ENCODE results near the gene FUOM.
A peak's percentile ranks its signal among the peaks of the same experiment; 100 is the strongest.

Gene FUOM

DNA sequence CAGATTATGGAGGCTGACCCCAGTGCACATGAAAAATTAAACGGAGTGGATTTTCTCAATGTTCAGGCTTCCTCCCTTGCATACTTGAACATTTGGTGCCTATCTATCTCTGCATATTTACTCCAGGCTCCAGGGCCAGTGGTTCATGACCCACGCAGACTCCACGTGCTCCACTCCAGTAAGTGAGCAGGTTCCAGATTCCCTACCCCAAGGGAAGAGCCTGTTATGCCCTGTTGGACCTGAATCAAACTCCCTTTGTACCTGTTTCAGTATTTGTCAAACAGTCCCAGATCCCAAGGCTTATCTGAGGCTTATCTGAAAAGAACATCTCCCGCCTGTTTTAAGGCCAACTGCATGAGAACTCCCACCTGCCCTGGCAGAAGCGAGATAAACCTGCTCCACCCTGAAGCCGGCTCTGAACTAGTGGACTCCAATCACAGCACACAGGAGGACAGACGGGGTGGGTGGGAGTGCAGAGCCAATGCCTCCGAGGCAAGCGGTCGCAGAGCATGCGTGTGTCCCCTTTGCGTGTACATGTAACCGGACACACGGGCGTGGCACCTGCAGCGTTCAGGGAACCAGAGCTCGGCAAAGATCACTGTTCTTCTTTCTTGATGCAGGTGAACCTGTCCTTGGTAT lies 2.3 kb upstream of the FUOM start:
- H3K4me1 ChIP-seq, result peaks cover 42% of the 10 kb centered on the region
- no peaks in the 10 kb centered on the region for H3K9me3 ChIP-seq
- H3K36me3 ChIP-seq, result peaks cover 33% of the 10 kb centered on the region
- H3K27me3 ChIP-seq, result no peaks in the 10 kb centered on the region
- no peak overlapping the region for H3K4me3 ChIP-seq
- no peak overlapping the region for H3K9ac ChIP-seq
- H3K4me2 ChIP-seq, result no peak overlapping the region
- peaks cover 17% of the 10 kb centered on the region for H4K20me1 ChIP-seq
- TF ChIP-seq Cebpa-rat (IDR thresholded peaks at IDR 0.05), result no peak
- no peak overlapping the region for H3K27ac ChIP-seq

- Histone ChIP-seq H3K27me3 (no peaks in the 10 kb centered on the region), H3K36me3 (peaks cover 33% of the 10 kb centered on the region), H3K4me2 (no peak overlapping the region), H3K9ac (no peak overlapping the region), H3K27ac (no peak overlapping the region), H3K9me3 (no peaks in the 10 kb centered on the region), H3K4me1 (peaks cover 48% of the 10 kb centered on the region), H4K20me1 (peaks cover 23% of the 10 kb centered on the region), H3K4me3 (no peak overlapping the region)
- no peak for TF ChIP-seq Cebpa-rat (IDR thresholded peaks at IDR 0.05)
Measured at GRCh38 chr10:133359554-133359971, 1.7 kb upstream of the FUOM start.

GRCh38 chr10:133358925-133359310 lies 1.1 kb upstream of the FUOM start:
- peaks cover 33% of the 10 kb centered on the region for H3K36me3 ChIP-seq
- H4K20me1 ChIP-seq, result peaks cover 29% of the 10 kb centered on the region
- H3K9ac ChIP-seq, result no peak overlapping the region
- no peak overlapping the region for H3K4me2 ChIP-seq
- H3K9me3 ChIP-seq, result no peaks in the 10 kb centered on the region
- no peak overlapping the region for H3K4me3 ChIP-seq
- no peaks in the 10 kb centered on the region for H3K27me3 ChIP-seq
- no peak overlapping the region for H3K27ac ChIP-seq
- TF ChIP-seq Cebpa-rat (IDR thresholded peaks at IDR 0.05), result no peak
- peaks cover 53% of the 10 kb centered on the region for H3K4me1 ChIP-seq

GRCh38 chr10:133358162-133358924 lies 524 bp upstream of the FUOM start:
- H4K20me1 ChIP-seq, result peaks cover 33% of the 10 kb centered on the region
- no peak overlapping the region; the same call in 1 of the 2 replicates for H3K27ac ChIP-seq
- no peak overlapping the region for H3K4me2 ChIP-seq
- TF ChIP-seq Cebpa-rat (IDR thresholded peaks at IDR 0.05), result no peak
- peaks cover 28% of the 10 kb centered on the region for H3K36me3 ChIP-seq
- no peaks in the 10 kb centered on the region for H3K9me3 ChIP-seq
- peaks cover 56% of the 10 kb centered on the region for H3K4me1 ChIP-seq
- no peak overlapping the region for H3K9ac ChIP-seq
- H3K27me3 ChIP-seq, result no peaks in the 10 kb centered on the region
- H3K4me3 ChIP-seq, result no peak overlapping the region

DNA sequence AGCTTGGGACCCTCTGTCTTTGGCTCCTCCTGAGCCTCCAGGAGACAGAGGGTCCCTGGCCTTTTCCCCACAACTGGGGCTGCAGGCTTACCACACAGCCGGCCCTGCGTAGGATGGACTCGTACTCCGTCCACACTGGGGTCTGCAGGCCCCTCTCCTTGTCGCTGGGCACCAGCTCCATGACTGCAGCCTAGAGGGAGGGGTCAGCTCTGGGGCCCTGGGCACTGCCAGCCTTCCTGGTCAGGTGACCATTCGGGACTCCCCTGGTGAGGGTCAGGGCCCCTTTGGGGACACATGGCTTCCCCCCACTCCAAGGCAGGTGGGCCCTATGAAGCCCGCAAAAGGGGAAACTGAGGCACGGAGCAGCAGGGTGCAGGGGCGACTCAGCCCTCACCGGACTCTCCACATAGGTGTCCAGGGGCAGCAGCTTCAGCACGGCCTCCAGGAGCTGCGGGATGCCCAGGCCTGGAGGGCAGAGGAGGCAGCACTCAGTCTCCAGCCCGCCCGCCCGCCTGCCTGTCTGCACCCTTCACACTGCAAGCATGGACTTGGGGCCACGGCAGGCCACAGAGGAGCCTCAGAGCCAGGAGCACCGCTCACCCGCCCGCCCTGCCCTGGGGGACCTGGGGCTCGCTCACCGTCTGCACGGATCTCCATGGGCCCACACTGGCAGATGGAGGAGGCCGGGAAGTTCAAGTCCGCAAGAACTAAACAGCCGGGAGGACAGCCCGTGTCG lies 1.1 kb downstream of the FUOM start:
- H3K27ac ChIP-seq, result peak overlapping the region; percentile 93

GRCh38 chr10:133355991-133356390 lies 1.8 kb downstream of the FUOM start:
- Histone ChIP-seq H3K27ac (peak overlapping the region; percentile 93), H3K4me3 (peak overlapping the region; percentile 90), H3K27me3 (no peaks in the 10 kb centered on the region), H4K20me1 (peaks cover 42% of the 10 kb centered on the region), H3K4me2 (peak overlapping the region; percentile 99), H3K9me3 (no peaks in the 10 kb centered on the region), H3K9ac (peak overlapping the region; percentile 93), H3K4me1 (peaks cover 47% of the 10 kb centered on the region), H3K36me3 (peaks cover 16% of the 10 kb centered on the region)
- no peak for TF ChIP-seq Cebpa-rat (IDR thresholded peaks at IDR 0.05)

More for the DNA sequence above, 1.1 kb downstream of the FUOM start:
- TF ChIP-seq Cebpa-rat (IDR thresholded peaks at IDR 0.05), result no peak
- H3K9ac ChIP-seq, result peak overlapping the region; percentile 93
- H3K4me3 ChIP-seq, result peak overlapping the region; percentile 90
- no peaks in the 10 kb centered on the region for H3K9me3 ChIP-seq
- no peaks in the 10 kb centered on the region for H3K27me3 ChIP-seq
- peak overlapping the region; percentile 99 for H3K4me2 ChIP-seq
- H3K4me1 ChIP-seq, result peaks cover 47% of the 10 kb centered on the region
- H3K36me3 ChIP-seq, result peaks cover 16% of the 10 kb centered on the region
- peaks cover 42% of the 10 kb centered on the region for H4K20me1 ChIP-seq

- Histone ChIP-seq H3K4me2 (peak overlapping the region; percentile 99), H3K4me3 (peak overlapping the region; percentile 90; the same call in 1 of the 2 replicates), H4K20me1 (peaks cover 42% of the 10 kb centered on the region), H3K9me3 (no peaks in the 10 kb centered on the region), H3K4me1 (peaks cover 45% of the 10 kb centered on the region), H3K9ac (peak overlapping the region; percentile 61), H3K36me3 (peaks cover 16% of the 10 kb centered on the region), H3K27ac (peak overlapping the region; percentile 93), H3K27me3 (no peaks in the 10 kb centered on the region)
- no peak for TF ChIP-seq Cebpa-rat (IDR thresholded peaks at IDR 0.05)
Measured at GRCh38 chr10:133355266-133355665, 2.6 kb downstream of the FUOM start.

GRCh38 chr10:133354672-133355240 lies 3.1 kb downstream of the FUOM start:
- Histone ChIP-seq H3K4me1 (peaks cover 45% of the 10 kb centered on the region), H3K4me2 (peak overlapping the region; percentile 99), H3K9ac (peak overlapping the region; percentile 61), H3K4me3 (peak overlapping the region; percentile 90; the same call in 1 of the 2 replicates), H4K20me1 (peaks cover 42% of the 10 kb centered on the region), H3K27ac (peak overlapping the region; percentile 93), H3K27me3 (no peaks in the 10 kb centered on the region), H3K9me3 (no peaks in the 10 kb centered on the region), H3K36me3 (peaks cover 16% of the 10 kb centered on the region)
- TF ChIP-seq Cebpa-rat (IDR thresholded peaks at IDR 0.05), result no peak

DNA sequence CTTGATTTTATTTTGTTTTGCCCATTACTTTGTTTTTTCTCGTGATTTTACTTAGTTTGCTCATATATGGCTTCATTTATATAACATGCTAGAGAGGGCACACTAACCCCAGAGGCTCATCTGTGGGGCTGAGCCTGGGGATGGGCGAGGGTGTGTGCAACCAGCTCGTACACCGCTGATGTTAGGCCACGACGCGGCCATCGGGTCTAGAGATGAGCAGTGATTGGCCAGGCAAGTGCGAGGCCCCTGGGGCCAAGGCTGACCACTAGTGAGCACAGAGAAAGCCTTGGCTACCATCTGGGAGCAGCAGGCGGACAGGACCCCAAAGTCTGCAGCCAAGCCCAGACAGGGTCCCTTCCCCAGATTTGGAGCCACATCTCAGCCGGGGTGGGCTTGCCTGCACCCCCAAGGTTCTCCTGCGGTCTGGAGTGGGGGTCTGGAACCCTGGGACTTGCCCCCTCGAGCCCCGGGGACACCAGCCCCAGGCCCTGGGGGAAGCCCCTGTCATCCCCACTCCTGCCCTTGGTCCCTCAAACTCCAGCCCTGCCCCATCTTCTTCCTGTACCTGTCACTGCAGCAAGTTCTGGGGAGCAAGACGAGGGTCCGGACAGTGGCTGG lies 3.7 kb downstream of the FUOM start:
- 0 out of 2 replicates have a peak overlapping the region, but pooled peaks have one; percentile 61 for H3K9ac ChIP-seq
- peaks cover 16% of the 10 kb centered on the region for H3K36me3 ChIP-seq
- no peaks in the 10 kb centered on the region for H3K27me3 ChIP-seq
- no peak for TF ChIP-seq Cebpa-rat (IDR thresholded peaks at IDR 0.05)
- H3K9me3 ChIP-seq, result no peaks in the 10 kb centered on the region
- H3K4me1 ChIP-seq, result peaks cover 45% of the 10 kb centered on the region
- no peak overlapping the region for H3K27ac ChIP-seq
- H4K20me1 ChIP-seq, result peaks cover 42% of the 10 kb centered on the region
- H3K4me2 ChIP-seq, result peak overlapping the region; percentile 99; the same call in 1 of the 2 replicates
- no peak overlapping the region for H3K4me3 ChIP-seq

Data from BLaER1 (cell line).